SK-N-SH (cell line): ENCODE data around the gene IQSEC1. TPM values are rescaled to one million over a fixed set of nuclear protein-coding genes. Genes with fewer than 3 reads are reported as not detected.

Experiments used
- CTCF ChIA-PET: fragments of 300-600, 350-600 bp; formaldehyde crosslinking; extraction: SDS; loops from one replicate; lab custom pipeline; 2021; lab: Yijun Ruan, JAX
- POLR2A ChIA-PET: fragments of 350-600 bp; sonication (Branson Sonifier 250); formaldehyde crosslinking; extraction: SDS; loops from one replicate; lab custom pipeline; 2020; ENCODE audit warnings: antibody characterized with exemption, inconsistent platforms; lab: Yijun Ruan, JAX
- DNase-seq: peaks from one replicate; pipeline ENCODE4 v3.0.0; 2012
- H2AFZ ChIP-seq: fragments of 200-600 bp; sonication (generic); 2 replicates; pipeline ENCODE4 v1.8.1; 2016; ENCODE audit warnings: antibody characterized with exemption, mild to moderate bottlenecking, low read depth
- H3F3A ChIP-seq: fragments of 200-600 bp; sonication (generic); replicated peaks from 2 replicates; pipeline ENCODE3; 2016; ENCODE audit warnings: antibody characterized with exemption, mild to moderate bottlenecking; ENCODE audit not compliant: insufficient read depth
- H3K27ac ChIP-seq, 2 experiments: fragments of 200-500 bp in 1 of 2; fragments of 200-600 bp in 1 of 2; sonication (Bioruptor generic) in 1 of 2; sonication (generic), shearing (Covaris generic) in 1 of 2; 2 replicates each; pipeline versions ENCODE4 v1.5.1 to v1.6.1; 2014 to 2016; ENCODE audit warnings: low read depth in 2 of 2, inconsistent platforms in 1 of 2, low read length in 1 of 2, mild to moderate bottlenecking in 1 of 2, mixed read lengths in 1 of 2
- H3K27me3 ChIP-seq: fragments of 200-600 bp; sonication (generic), shearing (Covaris generic); 2 replicates; pipeline ENCODE4 v1.6.1; 2016; ENCODE audit warnings: mixed run types; ENCODE audit not compliant: insufficient read depth
- H3K36me3 ChIP-seq, 2 experiments: fragments of 200-500 bp in 1 of 2; fragments of 200-600 bp in 1 of 2; sonication (Bioruptor generic) in 1 of 2; sonication (generic) in 1 of 2; replicated peaks in 1 of 2; 2 replicates each; pipeline versions ENCODE3 to v1.5.1; 2014 to 2016; ENCODE audit warnings: low read length in 1 of 2, mild to moderate bottlenecking in 1 of 2; ENCODE audit not compliant: insufficient read depth in 2 of 2, control insufficient read depth in 1 of 2
- H3K4me1 ChIP-seq, 2 experiments: fragments of 200-500 bp in 1 of 2; fragments of 200-600 bp in 1 of 2; sonication (Bioruptor generic) in 1 of 2; sonication (generic), shearing (Covaris generic) in 1 of 2; 2 replicates each; pipeline versions ENCODE4 v1.5.1 to v1.6.1; 2014 to 2016; ENCODE audit warnings: low read depth in 1 of 2, low read length in 1 of 2, mixed run types in 1 of 2; ENCODE audit not compliant: insufficient read depth in 2 of 2, control insufficient read depth in 1 of 2
- H3K4me2 ChIP-seq: fragments of 200-600 bp; sonication (generic), shearing (Covaris generic); 2 replicates; pipeline ENCODE4 v1.6.1; 2017; ENCODE audit warnings: mixed run types
- H3K4me3 ChIP-seq, 2 experiments: fragments of 200-500 bp in 1 of 2; fragments of 200-600 bp in 1 of 2; sonication (Bioruptor generic) in 1 of 2; sonication (generic), shearing (Covaris generic) in 1 of 2; 2 replicates each; pipeline versions ENCODE4 v1.5.1 to v1.8.1; 2014 to 2016; ENCODE audit warnings: low read depth in 2 of 2, inconsistent platforms in 1 of 2, low read length in 1 of 2, mild to moderate bottlenecking in 1 of 2, mixed read lengths in 1 of 2, moderate library complexity in 1 of 2
- H3K79me2 ChIP-seq: fragments of 200-600 bp; sonication (generic); 2 replicates; pipeline ENCODE4 v1.8.1; 2017; ENCODE audit warnings: mild to moderate bottlenecking; ENCODE audit not compliant: insufficient read depth
- H3K9ac ChIP-seq: fragments of 200-600 bp; sonication (generic); 2 replicates; pipeline ENCODE4 v1.6.1; 2017; ENCODE audit warnings: mixed run types
- H3K9me2 ChIP-seq: fragments of 200-600 bp; sonication (generic); 2 replicates; pipeline ENCODE4 v1.6.1; 2017; ENCODE audit warnings: mixed run types
- H3K9me3 ChIP-seq: fragments of 200-600 bp; sonication (generic); 2 replicates; pipeline ENCODE4 v1.6.1; 2017; ENCODE audit warnings: mixed run types, mild to moderate bottlenecking, moderate library complexity
- H4K20me1 ChIP-seq: fragments of 200-600 bp; sonication (generic); 2 replicates; pipeline ENCODE4 v1.6.1; 2017; ENCODE audit warnings: mild to moderate bottlenecking, mixed run types; ENCODE audit not compliant: insufficient read depth
- CHD2 ChIP-seq: fragments of 150-350 bp; IDR thresholded peaks from 2 replicates; pipeline ENCODE4 v1.6.1; 2018; ENCODE audit warnings: low read length; ENCODE audit not compliant: partially characterized antibody
- EZH2phosphoT487 ChIP-seq: fragments of 200-600 bp; sonication (generic); IDR thresholded peaks from 2 replicates; pipeline ENCODE4 v1.6.1; 2017; ENCODE audit warnings: low read depth, mixed run types, mild to moderate bottlenecking, antibody characterized with exemption, moderate library complexity, borderline replicate concordance
- FOSL2 ChIP-seq: IDR thresholded peaks from 2 replicates; pipeline ENCODE4 v1.4.0; 2012; ENCODE audit warnings: low read depth, mild to moderate bottlenecking, moderate library complexity, borderline replicate concordance
- FOXJ3 ChIP-seq: sonication (generic); formaldehyde crosslinking; IDR thresholded peaks from 2 replicates; pipeline ENCODE4 v1.5.1; 2020; ENCODE audit warnings: mild to moderate bottlenecking, missing genetic modification reagents
- GABPA ChIP-seq: IDR thresholded peaks from 2 replicates; pipeline ENCODE4 v1.4.0; 2012; ENCODE audit warnings: low read depth, mild to moderate bottlenecking
- JUND ChIP-seq: IDR thresholded peaks from 2 replicates; pipeline ENCODE4 v1.4.0; 2012
- MXI1 ChIP-seq: IDR thresholded peaks from 2 replicates; pipeline ENCODE4 v1.6.1; 2012; ENCODE audit warnings: mild to moderate bottlenecking, low read depth, low read length, improper control_type of control experiment
- POLR2AphosphoS5 ChIP-seq: IDR thresholded peaks from 2 replicates; pipeline ENCODE4 v1.6.1; 2012; ENCODE audit warnings: low read depth, low read length
- RCOR1 ChIP-seq: fragments of 150-350 bp; IDR thresholded peaks from 2 replicates; pipeline ENCODE4 v1.6.1; 2017; ENCODE audit warnings: antibody characterized with exemption, low read length
- RFX5 ChIP-seq: IDR thresholded peaks from 2 replicates; pipeline ENCODE4 v1.6.1; 2012; ENCODE audit warnings: mild to moderate bottlenecking, improper control_type of control experiment, low read length
- SIN3A ChIP-seq: IDR thresholded peaks from 2 replicates; pipeline ENCODE4 v1.6.1; 2012; ENCODE audit warnings: low read depth, mild to moderate bottlenecking, low read length, moderate library complexity, borderline replicate concordance
- TCF12 ChIP-seq: IDR thresholded peaks from 2 replicates; pipeline ENCODE4 v1.4.0; 2012
- YY1 ChIP-seq: IDR thresholded peaks from 2 replicates; pipeline ENCODE4 v1.4.0; 2012; ENCODE audit warnings: low read depth, mild to moderate bottlenecking
- WGBS: methylation state at CpG from one replicate; pipeline ENCODE4 v1.1.6; 2017; ENCODE audit warnings: low lambda C conversion rate; 5-methylcytosine and 5-hydroxymethylcytosine counted together
- polyA plus RNA-seq, 3 experiments: library from polyadenylated mRNA; depleted of rRNA; stranded (reverse); fragments of >200 nt; gene quantifications; 2 replicates each; pipeline ENCODE4 v1.2.3, GENCODE V29; 2012
- TF ChIP-seq, protein P1 (sequence below): IDR thresholded peaks from 2 replicates; pipeline ENCODE4; 2012
- TF ChIP-seq, protein P2 (sequence below): IDR thresholded peaks from 2 replicates; pipeline ENCODE4 v1.4.0; 2012; ENCODE audit warnings: low read depth
- TF ChIP-seq, protein P3 (sequence below): IDR thresholded peaks from 2 replicates; pipeline ENCODE4 v1.6.1; 2012; ENCODE audit warnings: mild to moderate bottlenecking, low read depth, low read length, moderate library complexity

Gene IQSEC1
- polyA plus RNA-seq, 1 of the 3 experiments (the other 2 are of a cell fraction) = 6.2 TPM

DNA sequence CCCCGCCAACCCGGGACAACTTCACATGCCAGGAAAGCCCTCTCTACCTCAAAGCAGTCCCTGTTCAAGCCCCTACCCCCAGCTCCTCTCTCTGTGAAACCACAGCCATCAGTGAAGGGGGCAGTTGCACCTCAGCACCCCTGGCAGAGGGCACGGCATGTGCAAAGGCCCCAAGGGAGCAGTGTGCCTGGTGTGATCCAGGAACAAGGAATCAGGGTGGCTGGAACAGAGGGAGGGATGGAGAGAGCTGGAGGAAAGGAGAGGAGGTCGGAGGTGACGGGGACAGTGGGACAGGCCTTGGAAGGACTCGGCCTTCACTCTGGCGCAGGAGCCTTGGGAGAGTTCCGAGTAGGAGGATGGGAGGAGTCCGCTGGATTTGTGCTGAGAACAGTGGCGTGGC, 26.5 kb upstream of the IQSEC1 start:
- Histone ChIP-seq H3K4me3 (no peak overlapping the region), H3K27me3 (no peaks in the 10 kb centered on the region; the same call in 1 of the 2 replicates), H3K9me2 (no peaks in the 10 kb centered on the region), H3K36me3 (no peaks in the 10 kb centered on the region), H3F3A (no peaks in the 10 kb centered on the region), H3K9me3 (no peaks in the 10 kb centered on the region), H3K4me2 (no peak overlapping the region), H3K9ac (no peak overlapping the region), H4K20me1 (no peaks in the 10 kb centered on the region), H3K27ac (no peak overlapping the region), H2AFZ (no peak overlapping the region)
- CTCF ChIA-PET = interaction anchor here (0.7 kb wide), 1 partner anchor 93 kb away, joined by 3 read pairs; no protein-coding TSS in a partner anchor
- 61% methylated on average over 7 of the region's 10 CpGs for WGBS
- no peak for DNase-seq
- no peak for TF ChIP-seq GABPA
- TF ChIP-seq MXI1 = no peak
- no peak for TF ChIP-seq YY1
- TF ChIP-seq RCOR1 = no peak
- TF ChIP-seq, protein P1, sequence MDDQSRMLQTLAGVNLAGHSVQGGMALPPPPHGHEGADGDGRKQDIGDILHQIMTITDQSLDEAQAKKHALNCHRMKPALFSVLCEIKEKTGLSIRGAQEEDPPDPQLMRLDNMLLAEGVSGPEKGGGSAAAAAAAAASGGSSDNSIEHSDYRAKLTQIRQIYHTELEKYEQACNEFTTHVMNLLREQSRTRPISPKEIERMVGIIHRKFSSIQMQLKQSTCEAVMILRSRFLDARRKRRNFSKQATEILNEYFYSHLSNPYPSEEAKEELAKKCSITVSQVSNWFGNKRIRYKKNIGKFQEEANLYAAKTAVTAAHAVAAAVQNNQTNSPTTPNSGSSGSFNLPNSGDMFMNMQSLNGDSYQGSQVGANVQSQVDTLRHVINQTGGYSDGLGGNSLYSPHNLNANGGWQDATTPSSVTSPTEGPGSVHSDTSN = no peak
- no peak for TF ChIP-seq JUND
- TF ChIP-seq, protein P2, sequence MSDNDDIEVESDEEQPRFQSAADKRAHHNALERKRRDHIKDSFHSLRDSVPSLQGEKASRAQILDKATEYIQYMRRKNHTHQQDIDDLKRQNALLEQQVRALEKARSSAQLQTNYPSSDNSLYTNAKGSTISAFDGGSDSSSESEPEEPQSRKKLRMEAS = no peak
- TF ChIP-seq FOXJ3 = no peak
- TF ChIP-seq POLR2AphosphoS5 = no peak
- no peak for TF ChIP-seq RFX5
- TF ChIP-seq, protein P3, sequence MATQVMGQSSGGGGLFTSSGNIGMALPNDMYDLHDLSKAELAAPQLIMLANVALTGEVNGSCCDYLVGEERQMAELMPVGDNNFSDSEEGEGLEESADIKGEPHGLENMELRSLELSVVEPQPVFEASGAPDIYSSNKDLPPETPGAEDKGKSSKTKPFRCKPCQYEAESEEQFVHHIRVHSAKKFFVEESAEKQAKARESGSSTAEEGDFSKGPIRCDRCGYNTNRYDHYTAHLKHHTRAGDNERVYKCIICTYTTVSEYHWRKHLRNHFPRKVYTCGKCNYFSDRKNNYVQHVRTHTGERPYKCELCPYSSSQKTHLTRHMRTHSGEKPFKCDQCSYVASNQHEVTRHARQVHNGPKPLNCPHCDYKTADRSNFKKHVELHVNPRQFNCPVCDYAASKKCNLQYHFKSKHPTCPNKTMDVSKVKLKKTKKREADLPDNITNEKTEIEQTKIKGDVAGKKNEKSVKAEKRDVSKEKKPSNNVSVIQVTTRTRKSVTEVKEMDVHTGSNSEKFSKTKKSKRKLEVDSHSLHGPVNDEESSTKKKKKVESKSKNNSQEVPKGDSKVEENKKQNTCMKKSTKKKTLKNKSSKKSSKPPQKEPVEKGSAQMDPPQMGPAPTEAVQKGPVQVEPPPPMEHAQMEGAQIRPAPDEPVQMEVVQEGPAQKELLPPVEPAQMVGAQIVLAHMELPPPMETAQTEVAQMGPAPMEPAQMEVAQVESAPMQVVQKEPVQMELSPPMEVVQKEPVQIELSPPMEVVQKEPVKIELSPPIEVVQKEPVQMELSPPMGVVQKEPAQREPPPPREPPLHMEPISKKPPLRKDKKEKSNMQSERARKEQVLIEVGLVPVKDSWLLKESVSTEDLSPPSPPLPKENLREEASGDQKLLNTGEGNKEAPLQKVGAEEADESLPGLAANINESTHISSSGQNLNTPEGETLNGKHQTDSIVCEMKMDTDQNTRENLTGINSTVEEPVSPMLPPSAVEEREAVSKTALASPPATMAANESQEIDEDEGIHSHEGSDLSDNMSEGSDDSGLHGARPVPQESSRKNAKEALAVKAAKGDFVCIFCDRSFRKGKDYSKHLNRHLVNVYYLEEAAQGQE = no peak
- TF ChIP-seq TCF12 = no peak
- TF ChIP-seq, all 33 proteins: peak for 0
- POLR2A ChIA-PET = no interaction called here
- peaks cover 0 to 4% of the 10 kb centered on the region in 2 experiments; a peak in 1 of 4 replicates for H3K4me1 ChIP-seq
- H3K79me2 ChIP-seq = no peaks in the 10 kb centered on the region

DNA sequence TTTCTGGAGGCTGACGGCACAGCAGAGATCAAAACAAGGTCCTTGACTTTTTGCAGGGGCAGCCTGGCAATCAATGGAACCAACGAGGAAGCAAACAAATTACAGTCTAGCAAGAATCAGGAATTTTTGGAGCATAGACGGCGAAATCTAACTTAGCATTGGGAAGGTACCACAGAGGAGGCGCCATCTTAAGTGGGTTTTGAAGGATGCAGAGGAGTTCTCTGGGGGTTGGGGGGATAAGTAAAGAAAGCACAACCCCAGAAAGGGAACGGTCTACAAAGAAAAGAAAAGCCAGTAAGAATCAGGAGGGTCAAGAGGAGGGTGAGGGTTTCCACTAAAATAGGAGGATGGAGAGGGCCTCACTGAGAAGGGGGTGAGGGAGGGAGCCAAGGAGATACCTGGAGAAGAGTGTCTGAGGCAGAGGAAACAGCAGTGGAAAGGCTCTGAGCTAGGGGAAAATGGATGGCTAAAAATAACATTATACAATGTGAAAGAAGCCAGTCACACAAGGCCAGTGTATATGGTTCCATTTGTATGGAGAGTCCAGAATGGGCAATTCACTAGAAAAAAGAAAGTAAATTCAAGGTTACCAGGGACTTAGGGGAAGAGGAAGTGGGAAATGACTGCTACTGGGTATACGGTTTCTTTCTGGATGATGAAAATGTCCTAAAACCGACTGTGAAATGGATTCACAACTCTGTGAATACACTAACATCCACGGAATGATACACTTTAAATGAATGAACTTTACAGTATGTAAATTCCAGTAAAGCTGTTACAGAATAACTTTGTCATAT, 25.2 kb upstream of the IQSEC1 start:
- Histone ChIP-seq H3K4me1 (peaks cover 0 to 4% of the 10 kb centered on the region in 2 experiments; a peak in 1 of 4 replicates), H3K9ac (no peak overlapping the region), H3K4me3 (no peak overlapping the region), H3K4me2 (no peak overlapping the region), H3K79me2 (no peaks in the 10 kb centered on the region), H3K27me3 (no peaks in the 10 kb centered on the region; the same call in 1 of the 2 replicates), H3F3A (no peaks in the 10 kb centered on the region), H2AFZ (no peak overlapping the region), H4K20me1 (no peaks in the 10 kb centered on the region), H3K9me3 (no peaks in the 10 kb centered on the region), H3K36me3 (no peaks in the 10 kb centered on the region), H3K9me2 (no peaks in the 10 kb centered on the region), H3K27ac (no peak overlapping the region)
- ChIA-PET POLR2A (no interaction called here), CTCF (interaction anchor here (1.4 to 1.8 kb wide), 2 partner anchors 99 to 398 kb away, joined by 3 to 5 read pairs; no protein-coding TSS in a partner anchor)
- TF ChIP-seq CHD2 (no peak), FOSL2 (no peak), MXI1 (no peak), TCF12 (no peak), SIN3A (no peak), RFX5 (no peak), EZH2phosphoT487 (no peak)
- no peak for DNase-seq
- WGBS = 63% methylated on average over 9 of the region's 9 CpGs
